HG02943 (cell line): ENCODE results near the gene HUWE1.

Experiments used
- ATAC-seq: cut with Tn5 transposase; IDR thresholded peaks from one replicate; pipeline ENCODE4 v1.9.1; 2021; ENCODE audit warnings: mild to moderate bottlenecking, low read depth, moderate library complexity; ENCODE audit not compliant: unreplicated experiment

HUWE1 gene

DNA sequence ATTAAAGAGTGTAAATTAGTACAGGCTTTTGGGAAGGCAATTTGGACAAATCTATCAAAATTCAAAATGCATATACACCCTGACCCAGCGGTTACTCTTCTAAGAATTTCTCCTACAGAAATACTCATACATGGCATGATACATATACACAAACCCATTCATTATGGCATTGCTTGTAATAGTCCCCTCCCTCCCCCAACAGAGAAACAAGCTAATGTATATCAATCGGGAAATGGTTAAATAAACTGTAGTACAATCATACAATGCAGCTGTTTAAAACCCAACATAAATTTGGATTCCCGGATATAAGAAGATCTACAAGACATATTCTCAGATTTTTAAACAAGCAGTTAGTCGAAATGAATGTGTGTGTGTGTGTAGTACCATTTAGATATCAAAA lies 808 bp downstream of the HUWE1 start:
- no peak for ATAC-seq

DNA sequence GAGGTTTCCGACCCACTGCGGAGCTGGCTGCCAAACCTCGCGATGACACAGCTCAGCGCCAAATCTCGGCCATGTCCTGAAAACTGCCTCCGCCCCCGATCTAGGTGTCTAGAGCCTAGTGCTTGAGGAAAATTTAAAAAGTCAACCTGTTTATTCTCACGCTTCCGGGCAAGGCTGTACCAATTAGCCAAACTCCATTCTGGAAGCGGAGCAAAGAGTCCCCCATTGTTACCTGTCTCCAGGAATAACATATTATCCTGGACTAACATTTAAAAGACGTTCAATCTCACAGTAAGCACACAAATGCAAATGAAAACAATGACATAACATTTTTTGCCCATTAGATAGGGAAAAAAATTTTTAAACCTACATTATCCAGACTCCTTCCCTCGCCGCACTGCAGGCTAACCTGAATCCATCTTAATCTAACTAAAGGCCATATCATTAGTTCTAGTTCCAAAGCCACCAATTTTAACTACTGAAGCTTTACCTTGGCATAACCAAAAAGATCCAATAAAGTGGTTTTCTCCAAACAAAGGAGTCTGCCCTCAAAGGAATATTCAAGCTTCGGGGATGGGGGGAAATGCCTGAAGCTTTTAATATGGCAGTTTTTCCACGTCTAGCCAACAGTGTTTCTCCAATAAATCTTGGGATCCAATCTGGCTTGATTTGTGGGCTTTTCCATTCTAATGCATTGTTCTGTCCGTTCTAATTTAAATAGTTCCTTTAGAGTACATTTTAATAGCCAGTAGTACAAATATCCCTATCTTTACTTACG lies 1.9 kb downstream of the HUWE1 start:
- no peak for ATAC-seq

DNA sequence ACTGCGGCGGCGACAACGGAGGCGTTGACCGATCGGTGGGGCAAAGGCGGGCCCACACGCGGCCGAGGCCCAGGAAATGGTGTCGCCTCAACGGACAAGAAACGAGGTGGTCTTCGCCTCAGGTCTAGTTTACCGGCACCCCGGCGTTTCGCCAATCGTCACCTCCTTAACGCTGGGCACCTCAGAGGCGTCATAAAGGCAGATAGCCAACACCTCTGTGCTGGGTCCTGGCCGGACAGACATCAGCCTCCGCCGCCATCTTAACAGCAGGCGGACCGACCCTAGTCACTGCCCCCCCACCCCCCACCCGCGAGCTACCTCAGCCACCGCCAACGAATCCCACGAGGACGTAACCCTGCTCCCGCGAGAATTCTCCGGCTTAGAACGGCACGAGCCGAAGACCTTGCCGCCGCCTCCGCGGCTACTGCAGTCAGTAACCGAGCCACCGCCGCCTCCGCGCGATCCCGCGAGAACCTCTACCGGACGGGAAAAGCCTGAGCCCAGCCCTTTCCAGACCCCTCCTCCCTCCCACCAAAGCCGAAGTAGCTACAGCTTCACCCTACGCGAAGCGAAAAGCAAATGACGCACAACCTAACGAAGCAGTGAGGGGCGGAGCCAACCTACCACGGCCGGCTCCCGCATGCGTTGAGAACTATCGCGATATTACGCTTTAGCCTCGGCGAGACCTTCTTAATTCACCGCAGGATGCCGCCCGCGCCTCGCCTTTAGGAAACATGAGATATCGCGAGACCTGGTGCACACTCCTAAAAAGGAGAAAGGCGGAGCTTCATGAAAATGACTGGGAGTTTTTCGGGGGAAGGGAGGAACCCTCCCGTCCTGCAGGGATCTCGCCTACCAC lies 2.7 kb downstream of the HUWE1 start:
- peak; percentile 59 for ATAC-seq

DNA sequence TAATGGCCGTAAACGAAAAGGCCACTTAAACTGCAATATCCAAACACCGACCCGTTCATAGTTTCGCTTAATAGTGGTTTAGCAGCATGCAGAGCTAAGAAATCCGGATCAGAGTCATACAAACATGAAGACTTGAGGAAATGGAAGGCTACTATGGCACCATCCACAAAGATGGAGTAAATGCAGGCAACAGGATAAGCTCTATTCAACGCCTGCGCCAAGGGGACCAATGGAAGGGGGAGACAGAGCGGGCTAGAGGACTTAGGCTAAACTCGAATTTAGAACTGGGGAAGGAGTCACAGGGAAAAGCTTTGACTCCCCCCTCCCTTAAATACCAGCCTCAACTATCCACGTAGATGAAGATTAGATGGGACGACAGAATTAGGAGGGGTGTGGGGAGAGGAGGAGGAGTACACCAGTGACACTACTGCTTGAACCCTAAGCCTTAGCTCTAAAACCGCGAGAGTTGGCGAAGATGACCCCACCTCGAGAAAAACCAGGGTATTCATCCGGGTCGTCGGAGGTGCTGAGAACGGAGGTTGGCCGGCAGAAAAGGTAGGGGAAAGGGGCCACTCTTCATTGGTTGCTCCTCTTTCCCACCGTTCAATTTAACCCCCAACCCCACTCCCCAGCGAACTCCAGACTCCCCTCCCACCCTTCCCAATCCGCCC lies 3.5 kb downstream of the HUWE1 start:
- ATAC-seq = no peak

DNA sequence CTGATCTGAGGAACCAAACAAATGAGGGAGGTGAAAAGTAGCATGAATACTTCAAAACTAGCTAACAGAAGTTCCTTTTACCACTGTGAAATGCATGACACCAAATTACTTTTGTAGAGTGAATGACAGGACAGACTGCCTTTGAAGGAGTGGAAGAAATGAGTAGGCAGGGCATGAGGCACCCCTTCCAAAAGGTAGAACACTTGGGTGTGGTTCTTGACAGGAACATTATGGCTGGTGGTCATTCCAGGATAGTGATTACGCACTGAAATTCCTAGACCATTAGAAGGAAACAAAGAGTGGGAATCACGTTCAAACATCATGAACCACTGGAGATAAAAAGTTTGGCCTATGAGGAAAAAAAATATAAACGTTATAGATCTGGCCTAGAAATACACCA lies 4.9 kb downstream of the HUWE1 start:
- no peak for ATAC-seq

DNA sequence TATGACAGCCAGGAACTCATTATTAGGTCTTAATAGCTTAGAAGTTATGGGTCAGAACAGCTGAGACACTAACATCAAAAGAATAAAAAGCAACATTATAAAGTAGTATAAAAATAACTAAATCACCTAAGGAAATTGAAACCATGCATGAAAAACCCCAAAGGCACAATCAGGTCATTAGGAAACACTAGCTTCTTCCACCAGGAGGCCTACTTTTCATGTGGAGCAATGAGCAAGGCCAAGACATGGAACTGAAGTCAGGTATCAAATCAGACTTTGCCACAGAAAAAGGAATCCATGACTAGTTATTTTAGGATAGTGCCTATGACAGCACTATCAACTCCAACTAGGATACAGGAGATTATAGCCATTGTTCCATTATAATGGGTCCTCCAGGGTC lies 7.9 kb downstream of the HUWE1 start:
- ATAC-seq = no peak

DNA sequence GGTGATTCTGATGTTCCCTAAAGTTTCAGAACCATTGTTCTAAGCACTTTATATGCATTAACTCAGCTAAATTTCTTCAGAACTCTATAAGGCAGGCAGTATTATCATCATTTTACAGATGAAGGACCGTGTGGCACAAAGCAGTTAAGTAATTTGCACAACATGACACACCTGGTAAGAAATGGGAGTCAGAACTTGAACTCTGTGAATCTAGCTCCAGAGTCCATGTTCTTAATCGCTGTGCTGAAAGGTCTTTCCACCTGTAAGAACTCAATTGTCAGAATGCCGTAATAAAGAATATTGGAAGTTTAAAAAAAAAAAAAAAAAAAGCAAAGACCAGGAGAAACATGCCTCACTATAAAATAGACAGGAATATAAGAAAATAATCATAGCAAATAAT lies 9.2 kb downstream of the HUWE1 start:
- no peak for ATAC-seq

DNA sequence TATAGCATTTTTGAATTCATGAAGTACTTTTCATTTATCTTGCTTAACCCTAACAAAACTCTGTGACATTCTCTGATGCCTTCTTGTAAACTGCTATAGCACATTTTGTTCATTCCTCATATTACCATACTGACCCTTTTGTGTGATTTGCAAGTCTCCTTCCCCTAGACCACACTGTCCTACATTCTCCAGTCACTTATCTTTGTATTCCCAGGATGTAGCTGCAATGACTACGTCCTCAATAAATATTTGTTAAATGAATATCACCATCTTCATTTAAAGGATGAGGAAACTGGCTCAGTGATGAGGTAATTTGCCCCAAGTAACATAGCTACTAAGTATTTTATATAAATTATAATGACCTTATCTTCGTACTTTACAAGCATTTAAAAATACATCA lies 11.9 kb downstream of the HUWE1 start:
- no peak for ATAC-seq

DNA sequence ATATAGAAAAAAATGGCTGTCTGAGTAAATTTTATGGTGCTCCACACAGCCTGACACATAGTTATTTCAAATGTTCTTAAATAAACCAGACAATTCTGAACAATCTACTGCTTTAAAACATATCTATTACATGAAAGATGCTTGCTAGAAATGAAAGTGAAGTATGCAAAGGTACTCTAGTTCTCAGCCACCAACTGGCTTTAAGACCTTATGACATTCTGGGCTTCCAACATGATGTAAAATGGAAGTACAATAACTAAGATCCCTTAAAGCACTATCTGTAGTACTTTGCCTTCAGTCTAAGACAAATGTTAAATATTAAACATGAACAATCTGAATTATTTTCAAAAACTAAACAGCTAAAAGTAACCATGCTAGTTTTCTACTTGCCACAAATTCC lies 17.3 kb downstream of the HUWE1 start:
- ATAC-seq = no peak

DNA sequence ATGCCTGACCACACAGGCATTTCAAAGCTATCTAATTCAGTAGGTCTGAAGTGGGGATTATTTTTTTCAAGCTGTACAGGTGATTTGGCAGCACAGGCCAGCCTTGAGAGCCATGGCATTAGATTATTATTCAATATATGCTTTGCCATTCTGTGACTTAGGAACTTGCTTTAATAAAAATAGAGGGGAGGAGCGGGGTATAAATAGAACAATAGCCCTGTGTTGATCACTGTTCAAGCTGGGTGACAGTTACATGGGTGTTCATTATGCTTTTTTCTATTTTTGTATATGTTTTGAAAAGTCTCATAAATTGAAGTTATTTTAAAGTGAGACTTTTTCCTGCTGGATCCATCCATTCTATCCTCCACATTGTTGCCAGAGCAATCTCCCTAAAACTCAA lies 20.3 kb downstream of the HUWE1 start:
- ATAC-seq = no peak

DNA sequence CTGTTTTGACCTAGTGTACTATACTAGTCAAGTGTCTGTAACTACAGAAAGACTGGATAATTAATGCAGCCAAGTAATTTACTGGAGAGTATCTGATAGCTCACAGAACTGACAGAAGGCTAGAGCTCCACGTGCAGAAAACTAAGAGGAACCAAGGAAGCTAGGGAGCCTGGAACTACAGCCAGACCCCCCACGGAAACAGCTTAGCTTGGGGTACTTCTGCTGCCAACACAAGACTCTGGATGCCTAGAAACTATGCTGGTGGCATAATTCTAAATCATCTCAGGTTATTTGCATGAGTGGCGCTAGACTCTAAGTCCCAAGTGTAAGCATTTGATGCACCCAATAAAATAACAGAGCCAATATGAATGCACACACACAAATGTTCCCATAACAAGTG lies 26.5 kb downstream of the HUWE1 start:
- ATAC-seq = no peak

DNA sequence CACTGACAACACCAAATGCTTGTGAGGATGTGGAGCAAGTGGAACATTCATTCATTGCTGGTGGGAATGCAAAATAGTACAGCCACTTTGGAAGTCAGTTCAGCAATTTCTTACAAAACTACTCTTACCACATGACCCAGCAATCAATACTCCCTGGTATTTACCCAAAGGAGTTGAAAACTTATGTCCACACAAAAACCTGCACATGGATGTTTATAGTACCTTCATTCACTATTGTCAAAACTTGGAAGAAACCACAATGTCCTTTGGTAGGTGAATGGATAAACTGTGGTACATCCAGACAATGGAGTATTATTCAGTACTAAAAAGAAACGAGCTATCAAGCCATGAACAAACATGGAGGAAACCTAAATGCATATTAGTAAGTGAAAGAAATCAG lies 27.5 kb downstream of the HUWE1 start:
- ATAC-seq = no peak

DNA sequence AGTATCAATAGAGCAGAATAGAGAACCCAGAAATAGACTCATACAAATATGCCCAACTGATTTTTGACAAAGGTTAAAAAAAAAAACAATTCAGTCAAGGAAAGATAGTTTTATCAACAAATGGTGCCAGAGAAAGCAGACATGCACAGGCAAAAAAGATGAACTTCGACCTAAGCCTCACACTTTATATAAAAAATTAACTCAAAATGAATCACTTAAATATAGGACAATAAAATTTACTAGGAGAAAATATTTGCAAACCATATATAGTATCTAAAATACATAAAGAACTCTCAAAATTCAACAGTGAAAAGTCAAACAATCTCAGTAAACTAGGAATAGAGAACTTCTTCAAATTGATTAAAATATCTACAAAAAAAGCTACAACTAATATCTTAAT lies 29.7 kb downstream of the HUWE1 start:
- ATAC-seq = no peak

DNA sequence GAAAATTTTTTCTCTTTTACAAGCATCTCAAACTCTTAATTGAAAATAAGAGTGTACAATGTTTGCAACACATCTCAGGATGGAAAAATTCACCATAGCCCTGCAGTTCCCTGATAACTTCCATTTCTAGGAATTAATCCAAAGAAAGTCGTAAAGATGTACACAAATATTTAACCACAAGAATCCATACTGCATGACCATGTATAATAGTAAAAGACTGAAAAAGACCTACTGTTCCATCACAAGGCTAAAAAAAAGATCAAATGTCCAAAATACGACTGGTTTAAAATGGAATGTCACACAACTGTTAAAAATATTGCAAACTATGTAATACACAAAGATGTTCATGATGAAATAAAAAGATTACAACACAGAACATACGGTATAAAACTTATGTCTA lies 32.1 kb downstream of the HUWE1 start:
- no peak for ATAC-seq

DNA sequence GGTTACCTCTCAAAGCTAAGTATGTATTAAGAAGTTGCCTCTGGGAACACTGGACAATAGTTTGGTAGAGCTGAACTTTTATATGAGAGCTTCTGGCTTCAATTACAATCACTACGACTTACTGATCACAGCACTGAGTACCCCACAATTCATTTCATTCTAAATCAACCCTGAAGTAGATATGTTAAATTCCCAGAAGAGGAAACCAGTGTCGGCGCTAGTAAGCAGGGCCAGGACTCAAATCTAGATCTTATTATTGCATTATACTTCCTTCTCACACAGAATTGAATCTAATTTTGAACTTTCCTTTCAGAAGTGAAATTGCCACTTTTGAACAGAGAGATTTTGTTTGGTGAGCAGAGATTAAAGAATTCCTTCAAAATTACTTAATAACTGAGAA lies 41.8 kb downstream of the HUWE1 start:
- ATAC-seq = no peak

DNA sequence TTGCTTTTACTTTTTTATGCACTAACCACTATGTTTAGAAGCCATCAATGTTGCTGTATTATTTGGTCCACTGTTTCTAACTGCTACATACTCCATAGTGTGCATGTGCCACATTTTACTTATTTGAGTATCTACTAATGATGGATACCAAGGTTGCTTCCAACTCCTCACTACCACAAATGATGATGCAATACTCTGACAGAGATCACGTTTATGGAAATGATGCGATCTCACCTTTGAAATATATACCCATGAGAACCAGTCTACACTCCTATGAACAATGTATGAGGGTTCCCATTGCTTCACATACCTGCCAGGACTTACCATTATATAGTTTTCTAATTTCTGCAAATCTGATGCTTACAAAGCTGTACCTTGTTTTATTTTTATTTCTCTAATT lies 44.2 kb downstream of the HUWE1 start:
- ATAC-seq = no peak

DNA sequence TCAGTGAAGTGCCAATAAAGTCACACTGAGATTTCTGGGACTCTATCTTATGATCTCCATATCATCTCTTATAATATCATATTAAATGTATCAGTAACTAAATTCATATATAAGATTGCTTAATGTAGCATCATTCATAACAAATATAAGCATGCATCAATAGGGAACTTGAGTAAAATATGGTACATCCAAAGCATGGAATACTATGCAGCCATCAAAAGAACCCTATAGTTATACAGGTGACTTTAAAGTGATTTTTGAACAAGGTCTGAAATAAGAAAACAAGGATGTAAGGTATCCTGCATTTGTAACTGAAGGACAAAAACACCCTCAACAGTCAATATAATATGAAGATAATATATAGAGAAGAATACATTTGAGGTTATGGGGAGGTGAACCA lies 47.3 kb downstream of the HUWE1 start:
- no peak for ATAC-seq

DNA sequence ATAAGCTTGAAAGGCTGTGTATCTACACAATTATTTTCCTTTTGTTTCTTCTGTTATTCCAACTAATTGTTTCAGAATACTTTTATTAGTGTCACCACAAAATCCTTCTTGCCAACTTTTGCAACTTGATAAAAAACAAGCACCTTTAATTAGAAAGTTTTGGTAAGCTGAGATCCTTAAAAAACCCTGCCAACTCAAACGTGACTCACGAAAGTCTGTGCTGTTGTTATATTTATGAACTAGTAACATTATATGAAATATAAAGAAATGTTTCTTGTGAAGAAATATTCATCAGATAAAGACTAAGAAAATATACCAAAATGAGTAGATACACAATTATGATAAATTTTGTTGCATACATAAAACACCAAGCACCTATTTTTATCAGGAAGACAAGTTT lies 49.0 kb downstream of the HUWE1 start:
- ATAC-seq = no peak

DNA sequence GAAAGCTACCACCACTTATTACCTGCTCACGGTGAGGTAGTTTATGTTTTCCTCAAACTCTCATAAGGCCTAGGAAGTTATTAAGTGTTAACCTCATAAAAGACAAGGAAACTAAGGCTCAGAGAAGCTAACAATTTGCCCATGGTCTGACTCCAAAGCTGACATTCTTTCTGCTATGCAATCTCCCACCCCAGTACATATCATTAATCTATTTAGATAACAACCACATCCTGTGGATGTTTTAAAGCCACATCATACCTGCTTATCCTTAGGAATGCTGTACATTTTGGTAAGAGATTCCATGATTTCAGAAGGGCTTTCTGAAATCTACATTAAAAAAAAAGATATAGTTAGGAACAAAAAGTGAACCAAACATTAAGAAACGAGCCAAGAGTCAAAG lies 55.4 kb downstream of the HUWE1 start:
- no peak for ATAC-seq

DNA sequence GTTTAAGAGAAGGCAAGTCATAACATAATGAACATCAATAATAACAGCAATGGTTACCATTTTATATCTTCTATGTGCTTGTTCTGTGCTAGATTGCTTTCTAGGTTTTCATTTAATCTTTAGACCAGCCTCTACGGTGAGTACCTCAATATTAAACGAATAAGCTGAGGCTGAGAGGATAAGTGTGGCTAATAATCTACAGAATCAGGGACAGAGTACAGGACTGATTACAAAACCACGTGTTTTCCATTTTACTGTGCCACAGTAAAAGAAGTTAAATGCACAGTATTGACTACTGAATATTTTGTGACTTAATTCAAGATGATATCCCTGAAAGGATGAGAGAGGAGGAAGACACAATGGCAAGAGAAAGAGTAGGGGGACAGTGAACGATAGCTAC lies 56.3 kb downstream of the HUWE1 start:
- no peak for ATAC-seq

DNA sequence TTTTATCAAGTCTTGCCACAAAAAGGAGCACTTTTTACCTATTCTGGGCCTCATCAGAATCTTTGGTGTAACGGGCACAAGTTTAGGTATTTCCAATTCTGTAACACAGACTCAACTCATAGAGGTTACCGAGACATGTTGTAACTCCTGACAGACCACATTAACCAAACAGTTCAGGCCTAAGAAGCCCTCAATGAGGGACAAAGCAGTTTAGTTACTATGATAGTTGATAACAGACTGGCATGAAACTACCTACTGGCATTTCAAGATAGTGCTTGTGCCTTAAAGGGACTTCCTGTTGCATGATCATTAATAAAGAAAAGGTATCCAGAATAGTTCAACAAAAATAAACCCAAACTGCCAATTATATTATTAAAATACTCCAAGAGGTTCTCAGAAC lies 64.1 kb downstream of the HUWE1 start:
- no peak for ATAC-seq
